Stimulated activated CD4-positive, alpha-beta T cell treated with anti-CD3 and anti-CD28 coated beads, Interleukin-12 subunit alpha, Interleukin-12 subunit beta, amount 100 ng/mL, for 24 hours (primary cell): ENCODE measurements around the gene KDELR3.

Source experiments
- DNase-seq, 2 experiments: peaks; one replicate each; pipeline ENCODE4 v3.0.0-alpha.2; 2020; ENCODE audit warnings: low read depth in 2 of 2

The KDELR3 gene

GRCh38 chr22:38482662-38483308 is 14.9 kb downstream of the KDELR3 start:
- no peak for DNase-seq

- DNase-seq: no peak
Measured at GRCh38 chr22:38484244-38484643, 16.3 kb downstream of the KDELR3 start.

GRCh38 chr22:38485783-38486182 is 17.9 kb downstream of the KDELR3 start:
- no peak for DNase-seq

- no peak for DNase-seq
Measured at GRCh38 chr22:38487946-38488345, 20.1 kb downstream of the KDELR3 start.

- no peak for DNase-seq
Measured at GRCh38 chr22:38489142-38489541, 21.2 kb downstream of the KDELR3 start.

GRCh38 chr22:38489561-38490145 is 21.8 kb downstream of the KDELR3 start:
- DNase-seq: no peak

DNA sequence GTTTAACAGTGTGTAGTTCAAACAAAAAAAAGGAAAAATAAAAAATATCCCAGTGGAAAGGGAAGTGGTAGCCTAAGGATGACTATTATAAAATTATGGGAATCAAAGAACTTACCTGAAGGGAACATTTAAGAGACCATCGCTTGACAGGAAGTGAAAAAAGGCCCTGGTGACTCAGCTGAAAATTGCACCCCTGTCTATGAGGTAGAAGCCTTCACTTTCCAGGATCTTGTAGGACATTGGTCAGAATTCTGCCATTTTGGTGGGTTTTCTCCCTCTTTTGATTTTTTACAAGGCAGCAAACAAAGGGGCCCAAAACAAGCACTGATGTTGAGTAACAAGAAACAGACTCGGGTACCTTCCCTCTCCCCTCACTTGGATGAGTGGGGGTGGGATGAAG is 22.6 kb downstream of the KDELR3 start:
- no peak for DNase-seq

GRCh38 chr22:38490915-38491314 is 23.0 kb downstream of the KDELR3 start:
- DNase-seq: no peak

- DNase-seq: no peak
Measured at GRCh38 chr22:38491707-38492348, 23.9 kb downstream of the KDELR3 start.

DNA sequence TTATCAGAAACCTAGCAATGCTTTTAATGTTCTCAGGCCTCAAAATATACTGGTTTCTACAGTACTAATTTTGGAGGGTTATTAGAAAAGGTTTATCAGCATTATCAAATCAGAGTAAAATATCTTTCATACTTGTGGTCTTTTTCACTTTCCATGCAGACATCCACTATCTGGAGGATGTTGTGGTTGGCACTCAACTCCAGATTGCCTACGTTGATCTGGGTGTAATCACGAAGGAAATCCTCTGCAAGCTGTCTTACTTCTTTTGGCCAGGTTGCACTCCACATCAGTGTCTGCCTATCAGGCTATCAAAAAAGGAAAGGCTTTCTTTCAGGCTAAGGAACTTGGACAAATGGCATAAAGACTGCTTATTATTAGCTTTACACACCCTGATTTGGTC is 26.6 kb downstream of the KDELR3 start:
- DNase-seq: no peak

- DNase-seq: no peak
Measured at GRCh38 chr22:38494939-38495338, 27.0 kb downstream of the KDELR3 start.

DNA sequence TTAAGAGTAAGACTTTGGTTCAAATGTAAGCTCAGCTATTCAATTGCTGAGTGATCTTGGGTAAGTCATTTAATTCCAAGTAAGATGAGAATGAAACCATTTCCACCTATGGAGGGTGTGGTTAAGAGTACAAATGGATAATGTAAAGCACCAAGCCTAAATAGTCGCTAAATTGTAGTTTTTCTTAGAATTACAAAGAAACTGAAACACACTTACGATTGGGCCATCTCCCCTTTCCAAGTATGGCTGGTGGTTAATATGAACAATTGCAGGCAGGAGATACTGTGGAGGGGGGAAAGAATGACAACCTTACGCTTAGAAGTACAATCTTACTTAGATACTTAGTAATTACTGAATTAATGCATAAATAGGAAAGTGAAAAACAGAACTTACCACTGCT is 30.0 kb downstream of the KDELR3 start:
- DNase-seq: no peak

DNA sequence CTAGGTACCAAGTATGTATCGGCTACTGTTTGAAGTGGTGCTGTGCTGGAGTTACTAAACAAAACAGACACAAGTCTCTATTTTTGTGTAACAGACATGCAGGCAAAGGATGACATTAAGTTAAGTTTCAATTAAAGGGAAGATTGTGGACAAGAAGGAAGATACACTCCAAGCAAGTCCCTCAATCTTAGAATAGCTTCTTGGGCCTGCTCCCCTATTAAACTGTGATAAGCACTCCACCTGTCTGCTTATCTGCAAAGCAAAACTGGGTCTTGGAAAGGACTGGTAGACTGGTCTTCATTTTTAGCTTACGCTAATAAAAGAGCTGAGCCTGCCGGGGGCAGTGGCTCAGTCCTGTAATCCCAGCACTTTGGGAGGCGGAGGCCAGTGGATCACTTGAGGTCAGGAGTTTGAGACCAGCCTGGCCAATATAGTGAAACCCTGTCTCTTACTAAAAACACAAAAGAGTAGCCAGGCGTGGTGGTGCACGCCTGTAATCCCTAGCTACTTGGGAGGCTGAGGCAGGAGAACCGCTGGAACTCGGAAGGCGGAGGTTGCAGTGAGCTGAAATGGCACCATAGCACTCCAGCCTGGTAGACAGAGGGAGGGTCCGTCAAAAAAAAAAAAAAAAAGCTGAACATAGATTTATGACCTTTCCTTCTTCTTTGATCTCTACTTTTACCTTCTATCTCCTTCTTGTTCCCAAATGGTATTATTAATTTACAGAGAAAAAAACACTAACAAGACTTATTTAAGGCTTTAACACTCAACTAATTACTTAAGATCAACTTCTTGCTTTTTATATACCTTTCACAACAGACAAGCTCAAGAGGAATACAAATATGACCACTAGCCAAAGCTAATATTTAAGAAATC is 34.1 kb downstream of the KDELR3 start:
- DNase-seq: no peak

- DNase-seq: no peak
Measured at GRCh38 chr22:38503021-38503420, 35.1 kb downstream of the KDELR3 start.

GRCh38 chr22:38504731-38505540 is 37.0 kb downstream of the KDELR3 start:
- peak; percentile 36 to 55 for DNase-seq

DNA sequence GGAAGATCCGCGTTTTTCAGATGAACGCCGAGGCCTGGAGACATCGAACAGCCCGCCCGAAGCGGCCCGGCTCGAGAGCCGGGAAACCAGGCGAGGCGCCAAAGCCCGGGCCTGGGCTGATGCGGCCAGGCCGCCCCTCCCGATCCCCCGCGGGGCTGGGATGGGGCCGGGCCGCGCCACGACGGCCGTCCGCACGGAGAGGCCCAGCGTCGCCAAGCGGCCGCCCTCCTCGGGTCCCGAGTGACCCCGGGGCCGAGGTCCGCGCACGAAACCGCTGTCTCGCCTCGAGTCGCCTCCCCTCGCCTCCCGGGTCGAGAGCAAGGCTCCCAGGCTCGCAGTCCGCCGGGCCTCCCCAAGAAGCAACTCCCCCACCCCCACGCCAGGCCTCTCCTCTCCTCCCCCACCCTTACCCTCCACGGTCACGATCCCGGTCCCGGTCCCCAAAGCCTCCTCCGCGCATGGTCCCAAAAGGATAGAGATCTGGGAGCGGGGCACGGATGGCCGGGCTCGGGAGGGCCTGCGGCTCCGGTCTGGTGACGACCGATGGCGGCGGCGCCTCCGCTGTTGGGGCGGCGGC is 37.7 kb downstream of the KDELR3 start:
- DNase-seq: peak; percentile 39 to 44

GRCh38 chr22:38506118-38506962 is 38.4 kb downstream of the KDELR3 start, which contains the start of gene DDX17:
DDX17 (minus strand) TSS chr22:38506311.
- peak; percentile 92 to 95 for DNase-seq

GRCh38 chr22:38510416-38510970 is 42.6 kb downstream of the KDELR3 start:
- no peak for DNase-seq

GRCh38 chr22:38513063-38513462 is 45.2 kb downstream of the KDELR3 start:
- DNase-seq: no peak

GRCh38 chr22:38518620-38519019 is 50.7 kb downstream of the KDELR3 start:
- no peak for DNase-seq
